HG02884 (cell line): Measurements from ENCODE around the gene PIAS4.

Experiments
- ATAC-seq: cut with Tn5 transposase; IDR thresholded peaks from one replicate; pipeline ENCODE4 v1.9.1; 2021; ENCODE audit warnings: mild to moderate bottlenecking, moderate library complexity; ENCODE audit not compliant: unreplicated experiment

The PIAS4 gene

DNA sequence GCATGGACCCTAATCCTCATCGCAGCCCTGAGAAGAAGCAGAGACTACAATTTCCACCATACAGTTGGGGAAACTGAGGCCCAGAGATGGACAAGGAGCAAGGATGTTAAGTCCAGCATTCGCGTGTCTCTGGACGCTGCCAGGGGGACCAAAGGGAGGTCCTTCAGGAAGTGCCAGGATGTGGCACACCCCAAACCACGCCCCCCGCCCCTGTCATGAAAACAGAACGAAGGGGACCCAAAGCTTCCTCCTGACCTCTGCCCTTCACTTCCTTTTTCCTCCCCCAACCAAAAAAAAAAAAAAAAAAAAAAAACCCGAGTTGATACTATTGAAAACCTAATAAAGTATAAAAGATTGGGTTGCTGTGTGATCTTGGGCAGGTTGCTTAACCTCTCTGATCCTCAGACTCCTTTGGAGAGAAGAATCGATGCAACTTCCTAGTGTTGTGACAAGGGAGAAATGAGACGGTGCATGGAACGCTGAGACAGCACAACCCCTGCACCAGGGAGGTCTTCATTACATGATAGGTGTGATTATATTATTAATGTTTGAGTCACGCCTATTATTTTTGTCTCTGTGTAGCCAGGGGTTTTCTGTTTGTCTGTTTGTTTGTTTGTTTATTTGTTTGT, 61.9 kb downstream of the PIAS4 start:
- no peak for ATAC-seq

DNA sequence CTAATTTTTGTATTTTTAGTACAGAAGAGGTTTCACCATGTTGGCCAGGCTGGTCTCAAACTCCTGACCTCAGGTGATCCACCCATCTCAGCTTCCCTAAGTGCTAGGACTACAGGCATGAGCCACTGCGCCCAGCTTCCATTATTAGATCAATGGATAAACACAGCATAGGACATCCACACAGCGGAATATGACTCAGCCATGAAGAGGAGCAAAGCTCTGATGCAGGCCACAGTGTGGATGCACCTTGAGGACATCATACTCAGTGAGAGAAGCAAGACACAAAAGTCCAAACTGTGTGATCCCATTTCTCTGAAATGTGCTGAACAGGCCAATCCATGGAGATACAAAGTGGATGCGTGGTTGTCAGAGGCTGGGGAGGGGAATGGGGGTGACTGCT, 64.1 kb downstream of the PIAS4 start:
- no peak for ATAC-seq

- ATAC-seq = no peak
Measured at GRCh38 chr19:4075373-4075772, 67.8 kb downstream of the PIAS4 start.

- no peak for ATAC-seq
Measured at GRCh38 chr19:4077007-4077374, 69.5 kb downstream of the PIAS4 start.

GRCh38 chr19:4077800-4078684, 70.5 kb downstream of the PIAS4 start:
- ATAC-seq = no peak

- no peak for ATAC-seq
Measured at GRCh38 chr19:4080473-4080872, 72.9 kb downstream of the PIAS4 start.

GRCh38 chr19:4081441-4082129, 74.0 kb downstream of the PIAS4 start:
- ATAC-seq = no peak

DNA sequence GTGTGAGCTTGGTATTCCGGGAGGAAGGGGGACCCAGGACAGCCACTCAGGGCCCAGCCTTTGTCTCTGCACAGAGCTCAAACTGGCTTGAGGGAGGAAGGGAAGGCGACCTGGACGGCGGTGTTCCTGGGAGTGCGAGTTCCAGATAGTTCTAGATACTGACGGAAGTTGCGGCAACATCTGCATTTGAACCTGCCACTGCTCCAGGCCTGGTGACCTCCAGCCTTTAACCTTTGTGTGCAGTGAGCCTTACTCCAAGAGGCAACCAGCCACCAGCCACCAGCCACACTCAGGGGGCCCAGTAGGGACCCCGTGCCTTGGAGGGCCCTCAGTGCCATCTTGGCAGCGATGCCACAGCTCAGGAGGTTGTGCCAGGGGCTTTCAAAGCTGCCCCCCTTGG, 74.6 kb downstream of the PIAS4 start:
- ATAC-seq = no peak

DNA sequence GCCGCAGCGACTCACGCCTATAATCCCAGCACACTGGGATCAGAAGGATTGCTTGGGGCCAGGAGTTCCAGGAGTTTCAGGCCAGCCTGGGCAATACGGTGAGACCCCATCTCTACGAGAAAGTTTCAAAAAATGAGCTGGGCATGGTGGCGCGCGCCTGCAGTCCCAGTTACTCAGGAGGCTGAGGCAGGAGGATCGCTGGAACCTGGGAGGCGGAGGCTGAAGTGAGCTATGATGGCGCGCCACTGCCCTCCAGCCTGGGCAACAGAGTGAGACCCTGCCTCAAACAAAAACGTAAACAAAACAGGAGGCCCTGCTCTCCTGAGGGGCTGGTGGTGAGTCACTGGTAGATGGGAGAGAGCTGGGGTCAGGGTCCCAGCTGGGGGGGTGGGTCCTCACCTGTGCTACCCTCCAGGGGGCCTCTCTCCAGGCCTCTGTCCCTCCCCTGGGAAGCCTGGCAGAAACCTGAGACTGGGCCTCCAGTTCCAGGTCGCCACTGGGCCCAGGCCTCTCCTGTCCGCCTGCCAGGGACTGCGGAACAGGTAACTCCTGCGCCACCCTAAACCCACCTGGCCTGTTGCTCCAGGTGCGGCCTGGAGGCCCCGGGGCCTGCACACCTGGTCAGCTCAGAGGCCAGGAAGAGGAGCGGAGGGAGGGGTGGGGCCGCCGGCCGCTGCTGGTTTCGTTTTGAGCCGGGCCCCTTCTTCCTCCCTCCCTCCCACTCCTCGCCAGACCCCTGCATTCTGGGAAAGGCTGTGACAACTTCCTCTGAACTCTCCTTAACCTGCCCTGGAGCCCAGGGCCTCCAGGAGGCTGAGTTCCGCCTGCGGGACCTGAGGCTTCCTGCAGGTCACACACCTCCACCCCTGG, 76.4 kb downstream of the PIAS4 start:
- ATAC-seq = no peak

GRCh38 chr19:4084547-4084877, 77.0 kb downstream of the PIAS4 start:
- no peak for ATAC-seq

DNA sequence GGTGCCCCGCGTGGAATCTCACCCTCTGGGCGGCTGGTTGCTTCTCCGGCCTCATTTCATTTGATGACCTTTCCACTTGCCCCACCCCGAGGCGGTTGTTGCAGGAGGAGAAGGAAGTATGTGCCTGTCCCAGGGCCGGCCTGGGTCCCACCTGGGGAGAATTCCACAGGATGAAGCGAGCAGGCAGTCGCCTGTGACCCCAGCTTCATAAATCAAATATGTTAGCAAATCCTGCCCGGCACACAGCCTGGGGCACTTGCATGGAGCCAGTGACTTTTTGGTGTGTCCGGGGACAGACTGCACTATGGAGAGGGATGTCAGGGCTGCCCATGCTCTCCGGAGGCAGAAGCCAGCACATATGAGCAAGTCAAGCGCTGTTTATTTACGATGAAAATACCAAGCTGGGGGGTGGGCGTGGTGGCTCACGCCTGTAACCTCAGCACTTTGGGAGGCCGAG, 78.9 kb downstream of the PIAS4 start:
- ATAC-seq = no peak

DNA sequence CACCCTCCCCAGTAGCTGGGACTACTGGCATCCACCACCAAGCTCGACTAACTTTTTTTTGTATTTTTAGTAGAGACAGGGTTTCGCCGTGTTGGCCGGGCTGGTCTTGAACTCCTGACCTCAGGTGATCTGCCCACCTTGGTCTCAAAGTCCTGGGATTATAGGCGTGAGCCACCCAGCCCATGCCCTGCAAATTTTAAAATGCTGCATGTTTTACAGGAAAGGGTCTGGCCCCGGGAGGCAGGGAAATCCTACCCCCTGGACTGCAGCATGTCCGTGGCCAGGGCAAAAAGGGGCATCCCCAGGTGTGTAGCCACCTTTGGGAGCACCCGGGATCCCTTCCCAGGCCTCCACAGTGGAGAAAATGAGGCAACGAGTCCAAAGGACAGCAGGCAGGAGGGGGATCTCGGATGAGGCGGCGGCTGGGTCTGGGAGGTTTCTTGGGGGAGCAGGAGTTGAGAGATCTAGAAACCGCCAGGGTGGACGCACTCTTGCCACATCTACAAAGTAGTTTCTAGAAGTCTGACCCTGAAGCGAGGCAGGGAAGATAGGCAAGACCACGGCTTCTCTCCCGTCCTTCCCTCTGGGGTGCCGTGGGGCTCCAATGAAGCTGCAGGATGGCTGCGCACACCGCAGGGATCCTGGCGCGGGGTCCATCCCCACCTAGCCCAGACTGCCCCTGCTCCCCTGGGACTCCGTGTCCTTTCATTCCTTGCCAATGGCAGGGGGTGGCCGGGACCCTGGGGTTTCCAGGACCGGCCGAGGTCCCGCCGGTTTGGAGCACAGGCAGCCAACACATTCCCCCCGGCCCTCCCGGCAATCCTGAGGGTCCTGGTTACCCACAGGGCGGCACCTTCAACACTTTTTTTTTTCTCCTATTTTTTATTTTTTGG, 80.5 kb downstream of the PIAS4 start:
- ATAC-seq = no peak

GRCh38 chr19:4088975-4089374, 81.4 kb downstream of the PIAS4 start:
- ATAC-seq = no peak
